Measurements from ENCODE around the gene C10orf90. TPM values are rescaled to one million over a fixed set of nuclear protein-coding genes. Genes with fewer than 3 reads are reported as not detected.
A peak's percentile ranks its signal among the peaks of the same experiment; 100 is the strongest.

C10orf90 gene
- total and polyA plus RNA-seq, 2 experiments from 2014 or later: not detected

- H3K4me3 ChIP-seq: no peak overlapping the region
- no peaks in the 10 kb centered on the region for H3K4me1 ChIP-seq (ENCODE audit: low read depth)
- DNase-seq (ENCODE audit: low read depth in 1 of 2, low spot score in 1 of 2): no peak
- H3K9me3 ChIP-seq (ENCODE audit: low read depth): no peaks in the 10 kb centered on the region
- TF ChIP-seq, protein P1, sequence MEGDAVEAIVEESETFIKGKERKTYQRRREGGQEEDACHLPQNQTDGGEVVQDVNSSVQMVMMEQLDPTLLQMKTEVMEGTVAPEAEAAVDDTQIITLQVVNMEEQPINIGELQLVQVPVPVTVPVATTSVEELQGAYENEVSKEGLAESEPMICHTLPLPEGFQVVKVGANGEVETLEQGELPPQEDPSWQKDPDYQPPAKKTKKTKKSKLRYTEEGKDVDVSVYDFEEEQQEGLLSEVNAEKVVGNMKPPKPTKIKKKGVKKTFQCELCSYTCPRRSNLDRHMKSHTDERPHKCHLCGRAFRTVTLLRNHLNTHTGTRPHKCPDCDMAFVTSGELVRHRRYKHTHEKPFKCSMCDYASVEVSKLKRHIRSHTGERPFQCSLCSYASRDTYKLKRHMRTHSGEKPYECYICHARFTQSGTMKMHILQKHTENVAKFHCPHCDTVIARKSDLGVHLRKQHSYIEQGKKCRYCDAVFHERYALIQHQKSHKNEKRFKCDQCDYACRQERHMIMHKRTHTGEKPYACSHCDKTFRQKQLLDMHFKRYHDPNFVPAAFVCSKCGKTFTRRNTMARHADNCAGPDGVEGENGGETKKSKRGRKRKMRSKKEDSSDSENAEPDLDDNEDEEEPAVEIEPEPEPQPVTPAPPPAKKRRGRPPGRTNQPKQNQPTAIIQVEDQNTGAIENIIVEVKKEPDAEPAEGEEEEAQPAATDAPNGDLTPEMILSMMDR (IDR thresholded peaks at IDR 0.05; ENCODE audit: low read depth, low read length): no peak
- H3K27me3 ChIP-seq: no peaks in the 10 kb centered on the region
- no peak overlapping the region for H3K27ac ChIP-seq
- H3K36me3 ChIP-seq: no peaks in the 10 kb centered on the region
These were observed 85.7 kb downstream of the C10orf90 start for GRCh38 chr10:126584836-126585235.

- H3K4me1 ChIP-seq (ENCODE audit: low read depth): no peaks in the 10 kb centered on the region
- DNase-seq (ENCODE audit: low read depth in 1 of 2, low spot score in 1 of 2): no peak
- H3K9me3 ChIP-seq (ENCODE audit: low read depth): no peaks in the 10 kb centered on the region
- no peak overlapping the region for H3K27ac ChIP-seq
- H3K36me3 ChIP-seq: no peaks in the 10 kb centered on the region
- TF ChIP-seq, protein P1 (IDR thresholded peaks at IDR 0.05; ENCODE audit: low read depth, low read length): no peak
- H3K27me3 ChIP-seq: no peaks in the 10 kb centered on the region
- H3K4me3 ChIP-seq: no peak overlapping the region
These were observed 86.8 kb downstream of the C10orf90 start for GRCh38 chr10:126583552-126584200.

DNA sequence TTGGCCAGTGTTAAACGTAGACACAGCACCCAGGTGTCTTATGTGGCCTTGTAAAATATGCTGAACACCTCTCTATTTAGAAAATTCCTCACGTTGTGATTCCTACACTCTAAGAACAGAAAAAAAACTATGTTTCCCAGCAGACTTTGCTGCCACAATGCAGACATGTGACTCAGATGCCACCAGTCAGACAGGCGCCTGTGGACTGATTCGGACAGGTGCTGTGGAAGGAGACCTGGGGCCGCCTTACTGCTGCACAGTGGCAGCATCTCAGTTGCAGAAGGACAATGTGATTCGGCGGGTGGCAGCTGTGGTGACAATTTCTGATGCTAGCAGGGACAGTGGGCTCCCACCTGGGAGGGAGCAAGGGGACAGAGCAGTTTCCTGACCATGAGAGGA is 88.8 kb downstream of the C10orf90 start:
- Histone ChIP-seq H3K27ac (no peak overlapping the region), H3K27me3 (no peaks in the 10 kb centered on the region), H3K4me3 (no peak overlapping the region), H3K9me3 (ENCODE audit: low read depth) (no peaks in the 10 kb centered on the region), H3K36me3 (no peaks in the 10 kb centered on the region), H3K4me1 (ENCODE audit: low read depth) (no peaks in the 10 kb centered on the region)
- TF ChIP-seq, protein P1 (IDR thresholded peaks at IDR 0.05; ENCODE audit: low read depth, low read length): no peak
- no peak for DNase-seq (ENCODE audit: low read depth in 1 of 2, low spot score in 1 of 2)

- H3K36me3 ChIP-seq: no peaks in the 10 kb centered on the region
- H3K4me1 ChIP-seq (ENCODE audit: low read depth): no peaks in the 10 kb centered on the region
- TF ChIP-seq, protein P1 (IDR thresholded peaks at IDR 0.05; ENCODE audit: low read depth, low read length): no peak
- no peak overlapping the region for H3K4me3 ChIP-seq
- no peak overlapping the region for H3K27ac ChIP-seq
- no peaks in the 10 kb centered on the region for H3K27me3 ChIP-seq
- H3K9me3 ChIP-seq (ENCODE audit: low read depth): no peaks in the 10 kb centered on the region
- DNase-seq (ENCODE audit: low read depth in 1 of 2, low spot score in 1 of 2): no peak
These were observed 89.4 kb downstream of the C10orf90 start for GRCh38 chr10:126580873-126581647.

GRCh38 chr10:126576336-126576735 is 94.2 kb downstream of the C10orf90 start:
- H3K27me3 ChIP-seq: no peaks in the 10 kb centered on the region
- H3K4me1 ChIP-seq (ENCODE audit: low read depth): no peaks in the 10 kb centered on the region
- peak in 1 of 2 donors; percentile 36 for DNase-seq (ENCODE audit: low read depth in 1 of 2, low spot score in 1 of 2)

More at GRCh38 chr10:126576336-126576735, 94.2 kb downstream of the C10orf90 start:
- H3K36me3 ChIP-seq: no peaks in the 10 kb centered on the region
- H3K27ac ChIP-seq: no peak overlapping the region
- no peaks in the 10 kb centered on the region for H3K9me3 ChIP-seq (ENCODE audit: low read depth)
- TF ChIP-seq, protein P1 (IDR thresholded peaks at IDR 0.05; ENCODE audit: low read depth, low read length): no peak
- no peak overlapping the region for H3K4me3 ChIP-seq

Measured in cardiac muscle cell (in vitro differentiated cells and primary cell).